NCI-H82 treated with DMSO at 0.1 percent for 48 hours (cell line): ENCODE data around the gene DRD3.

Experiments
- DNase-seq: peaks from one replicate; lab custom pipeline; 2025; ENCODE audit not compliant: unreplicated experiment; lab: John Stamatoyannopoulos, UW

DRD3 gene

GRCh38 chr3:114079761-114080160 is 99.1 kb downstream of the DRD3 start:
- DNase-seq = no peak

GRCh38 chr3:114078126-114078525 is 100.7 kb downstream of the DRD3 start:
- no peak for DNase-seq
